Prostate gland (tissue), 2 donors: ENCODE measurements around the gene OLFML2B.

Experiments used
- CTCF ChIP-seq, 4 experiments: fragments of 200-600 bp in 2 of 4; fragments of 450-650 bp in 2 of 4; sonication (generic) in 2 of 4; IDR thresholded peaks; 1 replicate in 3 of 4; 2 replicates in 1 of 4; pipeline ENCODE4 v1.5.1; 2016 to 2019; ENCODE audit warnings: antibody characterized with exemption in 4 of 4, mild to moderate bottlenecking in 2 of 4, moderate library complexity in 2 of 4
- POLR2A ChIP-seq: fragments of 450-650 bp; IDR thresholded peaks from one replicate; pipeline ENCODE4 v1.6.1; 2016; ENCODE audit warnings: antibody characterized with exemption, mild to moderate bottlenecking
- POLR2AphosphoS5 ChIP-seq: sonication (generic); formaldehyde crosslinking; IDR thresholded peaks from one replicate; pipeline ENCODE4 v1.6.1; 2017; ENCODE audit warnings: antibody characterized with exemption

DNA sequence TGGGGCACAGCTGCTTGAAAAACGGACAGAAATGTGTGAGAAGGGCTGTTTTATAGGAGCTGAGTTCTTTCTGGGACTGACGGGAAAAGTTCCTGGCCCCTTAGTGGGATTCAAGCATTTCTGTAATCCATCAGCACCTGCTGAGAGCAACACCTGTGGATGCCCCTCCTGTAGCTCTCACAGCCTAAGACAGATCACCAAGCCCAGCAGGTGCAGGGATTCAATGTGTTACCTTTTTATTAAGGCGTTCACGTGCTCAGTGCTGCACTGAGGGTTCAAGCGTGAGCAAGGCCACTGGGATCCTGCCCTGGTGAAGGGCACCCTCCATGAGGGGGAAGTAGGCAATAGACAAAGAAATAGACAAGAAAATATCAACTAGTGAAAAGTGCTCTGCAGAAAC is 14.9 kb downstream of the OLFML2B start:
- no peak for TF ChIP-seq CTCF (IDR thresholded peaks at IDR 0.05)
- TF ChIP-seq POLR2A: no peak
- no peak for TF ChIP-seq POLR2AphosphoS5
